HepG2 (cell line): ENCODE measurements around the gene OR6C6. TPM values are rescaled to one million over a fixed set of nuclear protein-coding genes. Genes with fewer than 3 reads are reported as not detected.

Experiments
- ATAC-seq: fragments of 200-7000 bp; cut with Tn5 transposase; 3 replicates; pipeline ENCODE4 v1.9.1; 2020; ENCODE audit warnings: mild to moderate bottlenecking, moderate library complexity
- BruUV-seq: library from RNA; stranded (reverse); fragments of 400-500 nt; replicated peaks from 2 replicates; lab custom pipeline; 2021; lab: Mats Ljungman, UMichigan
- CTCF ChIA-PET: fragments of 300-600 bp; formaldehyde crosslinking; extraction: SDS; loops from one replicate; lab custom pipeline; 2021; ENCODE audit warnings: low total read pairs, inconsistent platforms, low intra/inter-chr PET ratio; lab: Yijun Ruan, JAX
- POLR2A ChIA-PET: fragments of 350-600 bp; sonication (Branson Sonifier 250); formaldehyde crosslinking; loops from one replicate; lab custom pipeline; 2020; ENCODE audit warnings: antibody characterized with exemption, inconsistent platforms; lab: Yijun Ruan, JAX
- DNase-seq: peaks from one replicate; pipeline ENCODE4 v3.0.0-alpha.2; 2015; ENCODE audit warnings: low spot score
- FAIRE-seq: peaks from 3 replicates; lab custom pipeline; 2011; peaks lifted over from hg19 to GRCh38; lab: Jason Lieb, UNC
- H2AFZ ChIP-seq: one replicate; pipeline ENCODE4 v1.6.1; 2011; ENCODE audit warnings: low read length, inconsistent platforms
- H3K27ac ChIP-seq: fragments of 300-600 bp; 3 replicates; pipeline ENCODE4 v1.8.0; 2011; ENCODE audit warnings: mixed run types, mild to moderate bottlenecking, mixed read lengths, low read length, inconsistent platforms; ENCODE audit not compliant: insufficient read depth; ENCODE audit errors: extremely low read length
- H3K27me3 ChIP-seq, 2 experiments: fragments of 200-600 bp in 1 of 2; 2 replicates in 1 of 2; 3 replicates in 1 of 2; pipeline versions ENCODE4 v1.6.0 to v1.8.0; 2011; ENCODE audit warnings: low read length in 2 of 2, mild to moderate bottlenecking in 2 of 2, moderate library complexity in 2 of 2, inconsistent platforms in 1 of 2; ENCODE audit not compliant: insufficient read depth in 2 of 2, control insufficient read depth in 1 of 2
- H3K36me3 ChIP-seq, 2 experiments: fragments of 200-600 bp in 1 of 2; replicated peaks in 1 of 2; 2 replicates in 1 of 2; 3 replicates in 1 of 2; pipeline versions ENCODE4 v1.5.1 to v1.8.0; 2011; ENCODE audit warnings: low read length in 2 of 2, inconsistent platforms in 1 of 2; ENCODE audit not compliant: insufficient read depth in 2 of 2, control insufficient read depth in 1 of 2
- H3K4me1 ChIP-seq: 2 replicates; pipeline ENCODE4 v1.5.1; 2012; ENCODE audit warnings: low read length, inconsistent platforms; ENCODE audit not compliant: insufficient read depth
- H3K4me2 ChIP-seq: 2 replicates; pipeline ENCODE4 v1.6.0; 2011; ENCODE audit warnings: low read depth, low read length, inconsistent platforms
- H3K4me3 ChIP-seq, 3 experiments: fragments of 200-600 bp in 1 of 3; sonication (generic), shearing (Covaris generic) in 1 of 3; replicated peaks in 1 of 3; 2 replicates each; pipeline ENCODE4 v1.5.1; 2011 to 2016; ENCODE audit warnings: low read length in 3 of 3, inconsistent platforms in 2 of 3, low read depth in 2 of 3, mild to moderate bottlenecking in 2 of 3, control low read depth in 1 of 3, mixed read lengths in 1 of 3; ENCODE audit not compliant: insufficient read depth in 1 of 3
- H3K79me2 ChIP-seq: one replicate; pipeline ENCODE4 v1.6.1; 2011; ENCODE audit warnings: low read length, inconsistent platforms; ENCODE audit not compliant: insufficient read depth
- H3K9ac ChIP-seq: 2 replicates; pipeline ENCODE4 v1.6.0; 2011; ENCODE audit warnings: mild to moderate bottlenecking, low read depth, low read length, inconsistent platforms; ENCODE audit not compliant: insufficient read depth
- H3K9me3 ChIP-seq: 2 replicates; pipeline ENCODE4 v1.5.1; 2012; ENCODE audit warnings: mild to moderate bottlenecking, low read length
- H4K20me1 ChIP-seq: 2 replicates; pipeline ENCODE4 v1.6.0; 2011; ENCODE audit warnings: inconsistent platforms, mild to moderate bottlenecking, low read length, moderate library complexity; ENCODE audit not compliant: insufficient read depth
- CEBPB ChIP-seq: IDR thresholded peaks from 2 replicates; pipeline ENCODE4 v1.6.1; 2011; ENCODE audit warnings: low read depth, low read length, improper control_type of control experiment, borderline replicate concordance
- CEBPG ChIP-seq: IDR thresholded peaks from 2 replicates; pipeline ENCODE4 v1.6.1; 2016
- CTCF ChIP-seq: sonication (generic); formaldehyde crosslinking; IDR thresholded peaks from 2 replicates; pipeline ENCODE4 v1.5.0; 2020; ENCODE audit warnings: mild to moderate bottlenecking, missing genetic modification reagents, moderate library complexity
- JUNB ChIP-seq: sonication (generic); formaldehyde crosslinking; IDR thresholded peaks from 2 replicates; pipeline ENCODE4 v1.8.0; 2022; ENCODE audit warnings: missing genetic modification reagents, mild to moderate bottlenecking, borderline replicate concordance
- KLF11 ChIP-seq: IDR thresholded peaks from 2 replicates; pipeline ENCODE4 v1.6.1; 2016; ENCODE audit warnings: missing compliant biosample characterization
- TOE1 ChIP-seq: sonication (generic); formaldehyde crosslinking; IDR thresholded peaks from 2 replicates; pipeline ENCODE4 v1.4.0; 2020; ENCODE audit warnings: mild to moderate bottlenecking, missing genetic modification reagents
- ZNF276 ChIP-seq: sonication (generic); formaldehyde crosslinking; IDR thresholded peaks from 2 replicates; pipeline ENCODE4 v1.4.0; 2020; ENCODE audit warnings: mild to moderate bottlenecking, low read depth, missing genetic modification reagents
- ZNF496 ChIP-seq: sonication (generic); formaldehyde crosslinking; IDR thresholded peaks from 2 replicates; pipeline ENCODE4 v1.8.1; 2023; ENCODE audit warnings: mild to moderate bottlenecking, moderate library complexity, missing genetic modification reagents; ENCODE audit not compliant: insufficient replicate concordance
- ZNF503 ChIP-seq: sonication (generic); formaldehyde crosslinking; IDR thresholded peaks from 2 replicates; pipeline ENCODE4 v1.4.0; 2020; ENCODE audit warnings: missing genetic modification reagents
- ZNF570 ChIP-seq: sonication (generic); formaldehyde crosslinking; IDR thresholded peaks from 2 replicates; pipeline ENCODE4 v1.4.0; 2020; ENCODE audit warnings: mild to moderate bottlenecking, missing genetic modification reagents, borderline replicate concordance
- WGBS: methylation state at CpG from one replicate; pipeline ENCODE4 v1.1.6; 2017; ENCODE audit warnings: low lambda C conversion rate; 5-methylcytosine and 5-hydroxymethylcytosine counted together
- in situ Hi-C: cut with HindIII; loops from 2 replicates; pipeline ENCODE4 v1.10.0; 2017; ENCODE audit warnings: low pct_unique_long_range_greater_than_20kb; ENCODE audit not compliant: extremely low pct_ligation_motif_present
- intact Hi-C: fragments of 100-400 bp; cut with micrococcal nuclease; formaldehyde crosslinking; loops from one replicate; pipeline ENCODE4 v1.10.0; 2022; ENCODE audit not compliant: unreplicated experiment
- polyA plus RNA-seq, 8 experiments: library from polyadenylated mRNA; depleted of rRNA in 3 of 8; stranded (reverse) in 7 of 8; unstranded in 1 of 8; fragments of >200 nt; fragmentation: Illumina TruSeq in 4 of 8; extraction: Trizol in 4 of 8; gene quantifications; 2 replicates each; pipeline versions ENCODE4 v1.2.1 to v1.2.3, GENCODE V29; 2011 to 2016; ENCODE audit warnings: low read depth in 4 of 8, missing spikeins in 1 of 8, mixed read lengths in 1 of 8; ENCODE audit not compliant: insufficient read depth in 1 of 8
- total RNA-seq, 5 experiments: library from RNA; depleted of rRNA; stranded (reverse); fragments of >200 nt; fragmentation: Illumina TruSeq; extraction: Trizol; gene quantifications; 2 replicates each; pipeline ENCODE4 v1.2.3, GENCODE V29; 2016; ENCODE audit warnings: low read depth in 1 of 5

Gene OR6C6
- total and polyA plus RNA-seq, 2 of the 13 experiments (the other 11 are each of a cell fraction or from before 2014, with no cell fraction given), result not detected

- Histone ChIP-seq H3K4me3 (no peak overlapping the region), H3K9ac (no peak overlapping the region), H3K27me3 (no peaks in the 10 kb centered on the region; a peak in 1 of 5 replicates), H3K9me3 (no peaks in the 10 kb centered on the region), H3K4me2 (no peak overlapping the region), H3K4me1 (no peaks in the 10 kb centered on the region), H3K79me2 (no peaks in the 10 kb centered on the region), H3K27ac (no peak overlapping the region), H3K36me3 (no peaks in the 10 kb centered on the region), H4K20me1 (no peaks in the 10 kb centered on the region), H2AFZ (no peak overlapping the region)
- POLR2A ChIA-PET, result no interaction called here
- no peak for ATAC-seq
- intact Hi-C loops (no loop called here), in situ Hi-C loops (no loop called here)
- peak; percentile 1 for DNase-seq
- FAIRE-seq, result no peak
- BruUV-seq, result no TSS peak
- WGBS, result 2% methylated on average over 3 of the region's 3 CpGs
- CTCF ChIA-PET, result no interaction called here
- TF ChIP-seq CEBPB (peak; percentile 46; the same call in 1 of the 2 replicates), TOE1 (CRISPR knock-in tag) (no peak), CTCF (CRISPR knock-in tag) (no peak), CEBPG (CRISPR knock-in tag) (peak; percentile 9; the same call in 1 of the 2 replicates), JUNB (CRISPR knock-in tag) (no peak), ZNF570 (CRISPR knock-in tag) (no peak), ZNF276 (CRISPR knock-in tag) (no peak), ZNF503 (CRISPR knock-in tag) (no peak), KLF11 (CRISPR knock-in tag) (no peak), ZNF496 (CRISPR knock-in tag) (no peak)
Measured at GRCh38 chr12:55250944-55251343, 45.4 kb downstream of the OR6C6 start.
